ENCODE measurements around the gene CA5B.
"Not testable (repeated sequence)": the region's sequence is repeated elsewhere in the genome, so short reads cannot be mapped to it uniquely, and the experiment has no call there.

The CA5B gene

DNA sequence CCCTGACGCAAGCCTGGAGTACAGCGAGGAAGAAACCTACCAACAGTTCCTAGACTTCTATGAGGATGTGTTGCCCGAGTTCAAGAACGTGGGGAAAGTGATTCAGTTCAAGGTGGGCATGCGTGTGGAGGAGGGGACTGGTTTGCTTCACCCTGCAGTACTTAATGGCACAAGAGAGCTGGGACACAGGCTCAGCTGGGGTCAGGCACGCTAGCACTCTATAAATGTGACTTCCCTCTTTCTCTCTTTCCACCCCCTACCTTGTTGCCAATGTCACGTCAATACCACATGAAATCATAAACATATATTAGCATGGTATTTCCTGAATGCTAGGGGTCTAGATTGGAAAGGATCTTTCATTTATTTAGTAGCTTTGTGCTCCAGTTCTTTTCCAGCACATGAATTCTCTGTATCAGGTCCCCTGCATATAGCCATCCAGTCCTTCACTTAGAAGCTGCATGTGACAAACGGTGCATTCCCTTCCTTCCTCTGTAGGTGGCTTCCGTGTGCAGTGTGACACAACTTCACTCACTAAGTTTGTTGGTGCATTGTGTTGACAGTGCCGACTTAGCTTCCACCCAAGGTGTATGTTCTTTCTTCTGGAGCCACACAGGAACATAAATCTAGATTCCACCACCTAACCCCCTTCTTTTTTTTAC is 77.8 kb downstream of the CA5B start:
- DNase-seq = peak; percentile 34

DNA sequence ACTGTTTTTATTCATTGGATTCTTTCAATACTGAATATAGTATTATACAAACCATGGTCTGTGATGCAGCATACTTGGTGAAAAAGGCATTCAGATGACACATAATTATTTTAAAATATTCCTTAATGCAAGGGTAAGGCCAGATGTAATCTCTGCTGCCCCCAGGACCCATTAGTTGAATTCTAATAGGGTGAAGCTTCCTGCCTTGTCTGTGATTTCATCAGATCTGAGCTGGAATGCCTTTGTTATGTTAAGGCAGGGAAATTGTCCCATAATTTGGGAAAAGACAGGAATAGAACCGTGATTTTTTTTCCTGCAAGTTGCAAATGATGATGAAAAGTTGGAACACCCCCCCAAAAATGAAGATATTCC is 78.4 kb downstream of the CA5B start:
- DNase-seq = no peak

- peak; percentile 12 for DNase-seq
Observed at GRCh38 chrX:15816886-15817285, 78.8 kb downstream of the CA5B start.

DNA sequence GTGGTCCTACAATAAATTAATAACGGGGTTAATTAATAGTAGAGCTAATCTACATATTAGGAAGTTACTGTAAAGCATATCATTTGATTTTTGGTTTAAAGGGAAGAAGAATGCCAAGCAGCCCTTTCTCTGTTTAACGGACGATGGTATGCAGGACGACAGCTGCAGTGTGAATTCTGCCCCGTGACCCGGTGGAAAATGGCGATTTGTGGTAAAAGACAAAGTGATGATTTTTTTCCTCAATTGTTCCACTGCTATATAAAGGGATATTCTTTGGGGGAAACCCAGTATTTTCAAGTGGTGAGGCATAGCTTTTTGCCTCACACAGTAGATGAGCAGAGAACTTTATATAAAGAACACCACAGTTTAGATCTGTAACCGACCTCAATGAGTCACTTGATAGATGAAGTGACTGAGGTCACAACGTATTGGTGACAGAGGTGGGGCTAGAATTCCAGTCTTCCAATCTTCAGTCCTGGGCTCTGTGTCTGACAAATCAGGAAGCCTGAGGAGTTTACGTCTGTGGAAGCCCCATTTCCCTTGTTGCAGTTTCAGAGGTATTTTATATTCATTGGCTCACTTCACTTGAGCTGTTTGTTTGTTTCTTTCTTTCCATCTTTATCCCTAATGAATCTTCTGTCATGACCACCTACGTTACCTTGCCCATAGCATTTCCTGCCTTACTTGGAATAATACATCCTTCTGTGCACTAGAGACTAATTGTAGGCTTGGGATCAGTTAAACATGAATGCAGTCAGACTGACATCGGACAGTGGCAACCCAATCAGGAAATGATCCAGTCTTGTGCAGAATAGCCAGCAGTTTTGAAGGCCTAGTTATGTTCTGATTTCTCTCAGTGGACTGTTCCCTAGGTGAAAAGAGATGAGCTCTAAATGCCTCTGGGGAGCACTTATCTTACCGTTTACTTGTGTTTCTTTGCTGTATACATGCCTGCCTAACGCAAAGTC is 82.3 kb downstream of the CA5B start:
- DNase-seq = no peak

DNA sequence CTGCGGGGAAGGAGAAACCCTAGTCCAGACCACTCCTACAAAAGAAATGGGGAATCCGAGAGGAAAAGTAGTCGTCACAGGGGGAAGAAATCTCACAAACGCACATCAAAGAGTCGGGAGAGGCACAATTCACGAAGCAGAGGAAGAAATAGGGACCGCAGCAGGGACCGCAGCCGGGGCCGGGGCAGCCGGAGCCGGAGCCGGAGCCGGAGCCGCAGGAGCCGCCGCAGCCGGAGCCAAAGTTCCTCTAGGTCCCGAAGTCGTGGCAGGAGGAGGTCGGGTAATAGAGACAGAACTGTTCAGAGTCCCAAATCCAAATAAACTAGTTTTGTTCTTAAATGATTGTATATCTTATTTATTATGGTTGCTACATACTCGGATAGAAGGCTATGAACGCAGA is 84.9 kb downstream of the CA5B start:
- no peak for DNase-seq

DNA sequence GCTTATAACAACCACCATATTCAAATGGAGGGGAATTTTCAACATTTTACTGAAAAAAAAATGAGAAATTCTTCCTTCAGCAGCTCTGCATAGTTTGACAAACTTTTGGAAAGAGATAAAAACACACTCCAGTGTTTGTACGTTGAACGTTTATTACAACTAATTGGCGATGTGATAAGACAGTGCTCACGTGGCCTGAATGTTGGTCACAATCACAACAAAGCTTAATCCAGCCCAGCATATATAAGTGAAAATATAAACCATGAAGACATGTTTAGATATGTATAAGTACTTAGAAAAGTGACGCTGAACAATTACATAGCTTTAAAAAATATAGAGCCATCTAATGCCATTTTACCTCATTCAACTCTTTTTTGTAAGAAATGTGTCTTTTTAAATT is 87.9 kb downstream of the CA5B start:
- no peak for DNase-seq

- no peak for DNase-seq
Observed at GRCh38 chrX:15829217-15829616, 91.1 kb downstream of the CA5B start.

DNA sequence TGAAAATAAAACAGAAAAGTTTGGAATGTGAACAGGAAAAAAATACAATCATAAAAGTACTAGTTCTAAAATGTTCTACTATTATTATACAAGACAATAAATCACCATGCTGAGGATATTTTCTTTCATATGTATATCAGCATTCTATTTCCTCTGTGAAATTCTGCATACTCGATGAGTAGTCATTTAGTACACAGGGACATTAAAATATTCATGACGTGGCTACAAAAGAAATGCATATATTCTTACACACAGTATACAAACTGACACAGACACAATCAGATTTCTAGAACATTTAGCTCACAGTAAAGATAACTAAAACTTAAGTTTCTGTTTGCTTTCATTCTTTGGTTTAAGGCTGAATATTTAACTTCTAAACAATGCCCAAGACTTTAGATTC is 93.3 kb downstream of the CA5B start:
- DNase-seq = not testable (repeated sequence)

- DNase-seq = no peak
Observed at GRCh38 chrX:15834053-15834452, 96.0 kb downstream of the CA5B start.

GRCh38 chrX:15834827-15835595 is 96.9 kb downstream of the CA5B start:
- DNase-seq = no peak

Data from CD4-positive, alpha-beta T cell treated with Interleukin-17A for 4 hours (primary cell).